ENCODE measurements around the gene FOXB2. TPM values are rescaled to one million over a fixed set of nuclear protein-coding genes. Genes with fewer than 3 reads are reported as not detected.
"Not testable (repeated sequence)": the region's sequence is repeated elsewhere in the genome, so short reads cannot be mapped to it uniquely, and the experiment has no call there.

FOXB2 gene
- total RNA-seq, 2 experiments from 2014 or later, result not detected

GRCh38 chr9:77043743-77044142 lies 24.3 kb downstream of the FOXB2 start:
- H3K27ac Mint-ChIP-seq; CTCF ChIA-PET; H3K9me3 Mint-ChIP-seq; H3K4me3 Mint-ChIP-seq; POLR2A ChIA-PET; DNase-seq; H3K4me1 Mint-ChIP-seq; H3K36me3 Mint-ChIP-seq (ENCODE audit: low read depth): not testable (repeated sequence)
- H3K27me3 Mint-ChIP-seq, result peaks cover 11% of the 10 kb centered on the region

DNA sequence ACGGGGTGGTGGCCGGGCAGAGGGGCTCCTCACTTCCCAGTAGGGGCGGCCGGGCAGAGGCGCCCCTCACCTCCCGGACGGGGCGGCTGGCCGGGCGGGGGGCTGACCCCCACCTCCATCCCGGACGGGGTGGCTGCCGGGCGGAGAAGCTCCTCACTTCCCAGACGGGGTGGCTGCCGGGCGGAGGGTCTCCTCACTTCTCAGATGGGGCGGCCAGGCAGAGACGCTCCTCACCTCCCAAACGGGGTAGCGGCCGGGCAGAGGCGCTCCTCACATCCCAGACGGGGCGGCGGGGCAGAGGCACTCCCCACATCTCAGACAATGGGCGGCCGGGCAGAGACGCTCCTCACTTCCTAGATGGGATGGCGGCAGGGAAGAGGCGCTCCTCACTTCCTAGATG lies 41.2 kb downstream of the FOXB2 start:
- POLR2A ChIA-PET; DNase-seq; H3K27ac Mint-ChIP-seq; CTCF ChIA-PET; H3K27me3 Mint-ChIP-seq; H3K4me3 Mint-ChIP-seq; H3K9me3 Mint-ChIP-seq; H3K36me3 Mint-ChIP-seq (ENCODE audit: low read depth); H3K4me1 Mint-ChIP-seq: not testable (repeated sequence)

DNA sequence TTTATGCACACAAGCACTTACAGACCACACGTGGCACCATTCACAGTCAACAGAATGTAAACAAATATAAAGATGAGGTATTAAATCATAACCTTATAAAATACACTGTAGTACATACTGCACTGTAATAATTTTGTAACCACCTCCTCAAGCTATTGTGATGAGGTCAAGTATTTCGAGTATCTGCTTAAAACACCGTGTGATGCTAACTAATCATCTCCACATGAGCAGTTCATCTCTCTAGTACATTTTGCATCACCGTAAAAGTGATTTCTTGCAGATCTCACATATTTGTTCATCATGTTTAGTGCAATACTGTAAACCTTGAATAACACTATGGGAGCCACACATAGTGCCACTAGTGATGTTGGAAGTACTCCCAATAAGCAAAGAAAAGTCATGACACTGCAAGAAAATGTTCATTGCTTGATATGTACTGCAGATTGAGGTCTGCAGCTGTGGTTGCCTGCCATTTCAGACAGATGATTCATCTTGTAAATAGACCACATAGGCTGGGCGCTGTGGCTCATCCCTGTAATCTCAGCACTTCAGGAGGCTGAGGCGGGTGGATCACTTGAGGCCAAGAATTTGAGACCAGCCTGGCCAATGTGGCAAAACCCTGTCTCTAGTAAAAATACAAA lies 44.3 kb downstream of the FOXB2 start:
- Mint-ChIP-seq H3K9me3 (no peaks in the 10 kb centered on the region), H3K27me3 (no peaks in the 10 kb centered on the region), H3K4me1 (no peaks in the 10 kb centered on the region), H3K36me3 (ENCODE audit: low read depth) (no peaks in the 10 kb centered on the region), H3K27ac (no peak overlapping the region), H3K4me3 (no peak overlapping the region)
- ChIA-PET CTCF (no interaction called here), POLR2A (no interaction called here)
- DNase-seq, result no peak

DNA sequence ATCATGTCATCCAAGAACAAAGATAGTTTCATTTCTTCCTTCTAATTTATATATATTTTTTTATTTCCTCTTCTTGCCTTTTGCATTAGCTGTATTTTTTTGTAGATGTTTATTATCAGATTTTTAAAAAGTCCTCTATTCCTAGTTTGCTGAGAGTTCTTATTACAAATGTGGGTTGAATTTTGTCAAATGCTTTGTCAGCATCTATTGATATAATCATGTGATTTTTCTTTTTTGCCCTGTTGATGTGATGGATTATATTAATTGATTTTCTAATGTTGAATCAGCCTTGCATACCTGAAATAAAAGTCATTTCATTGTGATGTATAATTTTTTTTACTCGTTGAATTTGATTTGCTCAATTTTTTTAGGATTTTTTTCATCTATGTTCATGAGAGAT lies 46.9 kb downstream of the FOXB2 start:
- Mint-ChIP-seq H3K27me3 (peaks cover 2% of the 10 kb centered on the region), H3K9me3 (no peaks in the 10 kb centered on the region), H3K36me3 (ENCODE audit: low read depth) (no peaks in the 10 kb centered on the region), H3K4me3 (no peak overlapping the region), H3K4me1 (no peaks in the 10 kb centered on the region), H3K27ac (no peak overlapping the region)
- ChIA-PET POLR2A (no interaction called here), CTCF (interaction anchor here (0.5 kb wide), 1 partner anchor 429 kb away, joined by 5 read pairs; no protein-coding TSS in a partner anchor)
- no peak for DNase-seq

Other genes starting within 250 kb of the FOXB2 start
- under 1 TPM; 0.23 to 0.42 TPM for gene PRUNE2, start 113.5 kb upstream of the FOXB2 start, total RNA-seq
- 10 to 100 TPM; 43.0 to 46.7 TPM for gene VPS13A, start 157.9 kb downstream of the FOXB2 start, total RNA-seq